ENCODE results near the gene DRD1. TPM values are rescaled to one million over a fixed set of nuclear protein-coding genes. Genes with fewer than 3 reads are reported as not detected.
A peak's percentile ranks its signal among the peaks of the same experiment; 100 is the strongest.

Gene DRD1
- under 1 TPM in 3 of 6 donors, not detected in 3; 0.05 to 0.06 (median 0.06) TPM for total RNA-seq
- polyA plus RNA-seq, result under 1 TPM; 0.04 to 0.21 TPM

GRCh38 chr5:175444060-175444904 lies at the start of gene DRD1:
Gene DRD1 (minus strand): TSS chr5:175444182. CDS start chr5:175443099, 1,083 bp downstream.
- FAIRE-seq, result no peak
- H3K27ac ChIP-seq, result no peak within 1 kb of the TSS
- 1% methylated on average over 69 to 91 of the region's 91 CpGs for WGBS, 2 donors

GRCh38 chr5:175493726-175494125 lies 49.7 kb upstream of the DRD1 start:
- H3K36me3 ChIP-seq, result peaks cover 0 to 32% (median 0%) of the 10 kb centered on the region in 3 donors
- intact Hi-C loops (cut with DNase I), result no loop called here
- ATAC-seq (no peak), FAIRE-seq (no peak), DNase-seq (no peak)
- WGBS, 2 donors, result 96% methylated on average over 8 of the region's 8 CpGs
- no peak for TF ChIP-seq CTCF (IDR thresholded peaks at IDR 0.05)
- H3K27ac ChIP-seq, result no peak overlapping the region
- H3K9me3 ChIP-seq, result no peaks in the 10 kb centered on the region
- no peak overlapping the region for H3K4me3 ChIP-seq
- H3K4me1 ChIP-seq, result no peaks in the 10 kb centered on the region
- H3K27me3 ChIP-seq, result no peaks in the 10 kb centered on the region

More at GRCh38 chr5:175444060-175444904, at the start of gene DRD1:
- Histone ChIP-seq H3K9me3 (no peaks in the 10 kb centered on the region), H3K36me3 (no peaks in the 10 kb centered on the region), H3K27me3 (peaks cover 0 to 17% (median 0%) of the 10 kb centered on the region in 4 donors), H3K4me3 (peak within 1 kb of the TSS in 3 of 4 donors; percentile 12 to 42 (median 34)), H3K4me1 (peaks cover 0 to 7% (median 5%) of the 10 kb centered on the region in 3 donors)
- ATAC-seq, result peak; percentile 93 to 97 (median 94)
- peak; percentile 51 to 75 (median 70) for TF ChIP-seq CTCF (IDR thresholded peaks at IDR 0.05)
- intact Hi-C loops (cut with DNase I), result loop anchor here in 1 of 3 donors (5.0 kb wide), 1 partner anchor 492 kb away; no protein-coding TSS in a partner anchor
- peak in 4 of 6 donors; percentile 52 to 90 (median 69) for DNase-seq

GRCh38 chr5:175493260-175493659 lies 49.3 kb upstream of the DRD1 start:
- ATAC-seq (no peak), DNase-seq (no peak)

GRCh38 chr5:175491223-175491622 lies 47.2 kb upstream of the DRD1 start:
- H3K4me3 ChIP-seq, result no peak overlapping the region
- H3K9me3 ChIP-seq, result no peaks in the 10 kb centered on the region
- H3K36me3 ChIP-seq, result peaks cover 0 to 27% (median 0%) of the 10 kb centered on the region in 3 donors
- FAIRE-seq (no peak), ATAC-seq (no peak), DNase-seq (no peak)
- H3K27me3 ChIP-seq, result no peaks in the 10 kb centered on the region
- TF ChIP-seq CTCF (IDR thresholded peaks at IDR 0.05), result no peak
- H3K4me1 ChIP-seq, result no peaks in the 10 kb centered on the region
- H3K27ac ChIP-seq, result no peak overlapping the region
- 85 to 90% methylated on average over 6 of the region's 6 CpGs for WGBS, 2 donors
- intact Hi-C loops (cut with DNase I), result no loop called here

More at GRCh38 chr5:175493260-175493659, 49.3 kb upstream of the DRD1 start:
- Histone ChIP-seq H3K27ac (no peak overlapping the region), H3K4me3 (no peak overlapping the region), H3K4me1 (no peaks in the 10 kb centered on the region), H3K9me3 (no peaks in the 10 kb centered on the region), H3K36me3 (peaks cover 0 to 28% (median 0%) of the 10 kb centered on the region in 3 donors), H3K27me3 (no peaks in the 10 kb centered on the region)
- no peak for TF ChIP-seq CTCF (IDR thresholded peaks at IDR 0.05)
- no peak for FAIRE-seq
- WGBS, 2 donors, result 86 to 87% methylated on average over 7 of the region's 7 CpGs
- intact Hi-C loops (cut with DNase I), result no loop called here

Data from pancreas (tissue), 10 donors.